GM12892 (cell line): ENCODE measurements around the gene DNAJB5.

Experiments
- POLR2A ChIP-seq: IDR thresholded peaks from 2 replicates; pipeline ENCODE4 v1.6.1; 2011; ENCODE audit warnings: low read depth, low read length, control low read depth
- POLR2AphosphoS5 ChIP-seq: IDR thresholded peaks from 2 replicates; pipeline ENCODE4 v1.6.1; 2011; ENCODE audit warnings: low read depth, low read length, control low read depth

- TF ChIP-seq POLR2AphosphoS5 = no peak
- no peak for TF ChIP-seq POLR2A
Observed at GRCh38 chr9:34987160-34987901, 2.2 kb upstream of the DNAJB5 start.
